Measurements from ENCODE around the gene ZACN. TPM values are rescaled to one million over a fixed set of nuclear protein-coding genes. Genes with fewer than 3 reads are reported as not detected.

Gene ZACN
- total and polyA plus RNA-seq, 2 donors (not counting 3 experiments of a cell fraction or from before 2014, with no cell fraction given), result 0.18 TPM; not detected in 1

- POLR2A ChIA-PET, result no interaction called here
- H3K9ac ChIP-seq (replicated peaks; ENCODE audit: extremely low read depth, insufficient read depth, low read length), result no peak overlapping the region
- TF ChIP-seq MAX (IDR thresholded peaks at IDR 0.05; ENCODE audit: insufficient read depth, insufficient read length), result no peak
- no peak for TF ChIP-seq GATA2 (IDR thresholded peaks at IDR 0.05; ENCODE audit: insufficient read depth, insufficient read length, low read depth, low read length)
- no peak for TF ChIP-seq POLR2AphosphoS5 (IDR thresholded peaks at IDR 0.05; ENCODE audit: insufficient read depth, low read depth, low read length)
- no peak for TF ChIP-seq JUN (IDR thresholded peaks at IDR 0.05; ENCODE audit: borderline replicate concordance, insufficient read depth, insufficient read length, low read depth)
- TF ChIP-seq, protein P1, sequence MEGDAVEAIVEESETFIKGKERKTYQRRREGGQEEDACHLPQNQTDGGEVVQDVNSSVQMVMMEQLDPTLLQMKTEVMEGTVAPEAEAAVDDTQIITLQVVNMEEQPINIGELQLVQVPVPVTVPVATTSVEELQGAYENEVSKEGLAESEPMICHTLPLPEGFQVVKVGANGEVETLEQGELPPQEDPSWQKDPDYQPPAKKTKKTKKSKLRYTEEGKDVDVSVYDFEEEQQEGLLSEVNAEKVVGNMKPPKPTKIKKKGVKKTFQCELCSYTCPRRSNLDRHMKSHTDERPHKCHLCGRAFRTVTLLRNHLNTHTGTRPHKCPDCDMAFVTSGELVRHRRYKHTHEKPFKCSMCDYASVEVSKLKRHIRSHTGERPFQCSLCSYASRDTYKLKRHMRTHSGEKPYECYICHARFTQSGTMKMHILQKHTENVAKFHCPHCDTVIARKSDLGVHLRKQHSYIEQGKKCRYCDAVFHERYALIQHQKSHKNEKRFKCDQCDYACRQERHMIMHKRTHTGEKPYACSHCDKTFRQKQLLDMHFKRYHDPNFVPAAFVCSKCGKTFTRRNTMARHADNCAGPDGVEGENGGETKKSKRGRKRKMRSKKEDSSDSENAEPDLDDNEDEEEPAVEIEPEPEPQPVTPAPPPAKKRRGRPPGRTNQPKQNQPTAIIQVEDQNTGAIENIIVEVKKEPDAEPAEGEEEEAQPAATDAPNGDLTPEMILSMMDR (IDR thresholded peaks at IDR 0.05; ENCODE audit: extremely low read depth in 1 of 2, insufficient read depth in 1 of 2, low read depth in 1 of 2, low read length in 2 of 2), result no peak
- TF ChIP-seq MYC (IDR thresholded peaks at IDR 0.05; ENCODE audit: low read depth, low read length), result no peak
- TF ChIP-seq POLR2A (IDR thresholded peaks at IDR 0.05; ENCODE audit: low read depth, low read length), result no peak
- no peak for TF ChIP-seq EZH2 (IDR thresholded peaks at IDR 0.05; ENCODE audit: borderline replicate concordance, low read depth, low read length, severe bottlenecking)
- TF ChIP-seq FOS (IDR thresholded peaks at IDR 0.05; ENCODE audit: borderline replicate concordance, insufficient read depth, low read length), result no peak
- H3K27ac ChIP-seq (ENCODE audit: insufficient read depth, low read depth, low read length), result no peak overlapping the region
- H3K27me3 ChIP-seq (ENCODE audit: control insufficient read depth in 2 of 2, insufficient read depth in 2 of 2, low read length in 2 of 2), result no peaks in the 10 kb centered on the region
- H3K4me2 ChIP-seq (ENCODE audit: insufficient read depth, low read length), result no peak overlapping the region
- dilution Hi-C loops (cut with MboI; ENCODE audit: extremely low pct_ligation_motif_present, low sequenced_read_pairs) (no loop called here), intact Hi-C loops (cut with micrococcal nuclease) (no loop called here)
- CTCF ChIA-PET, result interaction anchor here (1.2 to 1.7 kb wide), 3 partner anchors 14 to 34 kb away, joined by 3 to 4 read pairs (median 3); no protein-coding TSS in a partner anchor
- no peaks in the 10 kb centered on the region for H3K9me3 ChIP-seq (replicated peaks; ENCODE audit: control insufficient read depth, insufficient read depth, low read length)
- peaks cover 7% of the 10 kb centered on the region for H3K4me1 ChIP-seq (ENCODE audit: control insufficient read depth, extremely low read depth, insufficient read depth, low read length)
- DNase-seq (ENCODE audit: low read depth, low spot score), result no peak
- H3K4me3 ChIP-seq (replicated peaks in 1 of 3; ENCODE audit: insufficient read depth in 1 of 3, low read depth in 1 of 3, low read length in 3 of 3), result no peak overlapping the region
- peaks cover 20% of the 10 kb centered on the region for H3K79me2 ChIP-seq (ENCODE audit: control insufficient read depth, insufficient read depth, low read length)
- no peak overlapping the region for H2AFZ ChIP-seq (ENCODE audit: low read depth, low read length)
- H3K36me3 ChIP-seq (ENCODE audit: control insufficient read depth in 2 of 2, extremely low read depth in 1 of 2, insufficient read depth in 2 of 2, low read length in 2 of 2), result peaks cover 16 to 40% of the 10 kb centered on the region in 2 experiments
- H4K20me1 ChIP-seq (replicated peaks; ENCODE audit: control insufficient read depth, extremely low read depth, insufficient read depth, low read length), result no peaks in the 10 kb centered on the region
- no peaks in the 10 kb centered on the region for H3K9me1 ChIP-seq (replicated peaks; ENCODE audit: control insufficient read depth, extremely low read depth, insufficient read depth, low read length)
- FAIRE-seq, result peak; percentile 67
- no TSS peak for BruUV-seq (replicated peaks)
Measured at GRCh38 chr17:76048711-76049110, 30.3 kb upstream of the ZACN start.

Data from endothelial cell of umbilical vein (primary cell).